GM12801 (cell line): ENCODE results near the gene PELI1.

ENCODE experiments used
- CTCF ChIP-seq: IDR thresholded peaks from one replicate; pipeline ENCODE4 v1.5.1; 2011; ENCODE audit warnings: control low read depth; ENCODE audit not compliant: insufficient read length; ENCODE audit errors: extremely low read depth

Gene PELI1

GRCh38 chr2:64151476-64151875, 7.3 kb upstream of the PELI1 start:
- no peak for TF ChIP-seq CTCF

- TF ChIP-seq CTCF: no peak
Measured at GRCh38 chr2:64145714-64146113, 1.5 kb upstream of the PELI1 start.

GRCh38 chr2:64145119-64145518, 899 bp upstream of the PELI1 start:
- TF ChIP-seq CTCF: no peak

GRCh38 chr2:64143169-64144056, 807 bp downstream of the PELI1 start:
- no peak for TF ChIP-seq CTCF

- no peak for TF ChIP-seq CTCF
Measured at GRCh38 chr2:64142741-64143168, 1.5 kb downstream of the PELI1 start.

- no peak for TF ChIP-seq CTCF
Measured at GRCh38 chr2:64141674-64142405, 2.4 kb downstream of the PELI1 start.

GRCh38 chr2:64140665-64141200, 3.5 kb downstream of the PELI1 start:
- no peak for TF ChIP-seq CTCF
